Neural cell (in vitro differentiated cells): ENCODE measurements around the gene EYS.

Experiments used
- CTCF ChIP-seq: fragments of 450-650 bp; IDR thresholded peaks from 2 replicates; pipeline ENCODE4 v1.5.1; 2014; ENCODE audit warnings: antibody characterized with exemption, mild to moderate bottlenecking, moderate library complexity; ENCODE audit not compliant: poor library complexity, severe bottlenecking
- EP300 ChIP-seq: fragments of 450-650 bp; conservative IDR thresholded peaks from 2 replicates; pipeline ENCODE4 v1.6.1; 2014; ENCODE audit warnings: antibody characterized with exemption, mild to moderate bottlenecking, moderate library complexity; ENCODE audit not compliant: poor library complexity, severe bottlenecking
- EZH2 ChIP-seq: fragments of 200-600, 300-800 bp; shearing (Covaris generic), sonication (generic); IDR thresholded peaks from 2 replicates; pipeline ENCODE4 v1.6.1; 2014; ENCODE audit warnings: antibody characterized with exemption, low read length, borderline replicate concordance, mild to moderate bottlenecking; ENCODE audit not compliant: insufficient read depth, poor library complexity, severe bottlenecking
- MXI1 ChIP-seq: fragments of 450-650 bp; conservative IDR thresholded peaks from 2 replicates; pipeline ENCODE4 v1.6.1; 2014; ENCODE audit warnings: antibody characterized with exemption, mild to moderate bottlenecking; ENCODE audit not compliant: poor library complexity, severe bottlenecking
- POLR2AphosphoS5 ChIP-seq: IDR thresholded peaks from 2 replicates; pipeline ENCODE4 v1.6.1; 2012
- RAD21 ChIP-seq: fragments of 450-650 bp; conservative IDR thresholded peaks from 2 replicates; pipeline ENCODE4 v1.6.1; 2014; ENCODE audit warnings: antibody characterized with exemption, mild to moderate bottlenecking, moderate library complexity
- REST ChIP-seq: IDR thresholded peaks from 2 replicates; pipeline ENCODE4 v1.6.1; 2012; ENCODE audit warnings: borderline replicate concordance
- TAF1 ChIP-seq: IDR thresholded peaks from 2 replicates; pipeline ENCODE4 v1.6.1; 2012; ENCODE audit warnings: low read depth

DNA sequence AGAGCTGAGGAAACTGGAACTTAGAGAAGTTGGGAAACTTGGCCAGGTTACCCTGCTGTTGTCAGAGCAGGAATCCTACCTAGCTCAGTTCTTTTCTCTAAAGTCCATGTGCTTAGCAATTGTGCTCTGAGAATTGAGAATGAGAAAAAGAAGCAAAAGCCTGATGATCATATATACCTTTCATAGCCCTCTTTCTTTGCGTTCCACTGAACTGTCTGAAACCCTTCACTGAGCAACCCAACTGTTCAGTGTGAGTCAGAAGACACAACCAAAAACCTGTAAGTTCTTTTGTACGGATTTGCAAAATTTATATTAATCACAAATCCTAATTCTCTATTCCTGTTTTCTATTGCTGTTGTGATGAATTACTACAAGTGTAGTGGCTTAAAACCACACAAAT is 1990.9 kb downstream of the EYS start:
- TF ChIP-seq POLR2AphosphoS5: no peak
- TF ChIP-seq CTCF: no peak
- TF ChIP-seq TAF1: no peak
- TF ChIP-seq RAD21: no peak
- TF ChIP-seq EP300: no peak
- no peak for TF ChIP-seq MXI1
- TF ChIP-seq EZH2: no peak
- no peak for TF ChIP-seq REST
